Right lobe of liver (tissue), 6 donors: ENCODE data around the gene CCDC38. TPM values are rescaled to one million over a fixed set of nuclear protein-coding genes. Genes with fewer than 3 reads are reported as not detected.

ENCODE experiments used
- ATAC-seq, 4 donors: fragments of 200-7000 bp; cut with Tn5 transposase; one replicate each; pipeline ENCODE4 v1.9.1; 2020; ENCODE audit warnings: mild to moderate bottlenecking in 4 of 4, moderate library complexity in 4 of 4
- DNase-seq, 3 donors: peaks; one replicate each; pipeline ENCODE4 v3.0.0-alpha.2; 2020
- H3K27ac ChIP-seq, 3 donors: fragments of 200-600 bp; one replicate each; pipeline ENCODE4 v1.8.0; 2022
- H3K27me3 ChIP-seq, 2 donors: fragments of 200-600 bp; one replicate each; pipeline ENCODE4 v1.8.0; 2022
- H3K36me3 ChIP-seq, 4 donors: fragments of 200-600 bp; sonication (generic) in 1 of 4; one replicate each; pipeline versions ENCODE4 v1.5.1 to v1.8.0; 2017 to 2022; ENCODE audit warnings: control low read depth in 1 of 4
- H3K4me1 ChIP-seq, 4 donors: fragments of 200-600 bp; sonication (generic) in 1 of 4; one replicate each; pipeline versions ENCODE4 v1.5.1 to v1.8.0; 2017 to 2022; ENCODE audit warnings: control low read depth in 1 of 4
- H3K4me3 ChIP-seq, 3 donors: fragments of 200-600 bp; one replicate each; pipeline ENCODE4 v1.8.0; 2022
- H3K9me3 ChIP-seq, 4 donors: fragments of 200-600 bp; sonication (generic) in 1 of 4; one replicate each; pipeline versions ENCODE4 v1.5.1 to v1.8.0; 2017 to 2022; ENCODE audit warnings: control low read depth in 1 of 4
- CTCF ChIP-seq, 4 donors: fragments of 200-600 bp in 3 of 4; fragments of 450-650 bp in 1 of 4; IDR thresholded peaks; one replicate each; pipeline versions ENCODE4 v1.5.1 to v1.8.0; 2016 to 2022; ENCODE audit warnings: antibody characterized with exemption in 4 of 4, mild to moderate bottlenecking in 2 of 4
- POLR2A ChIP-seq: fragments of 450-650 bp; IDR thresholded peaks from one replicate; pipeline ENCODE4 v1.6.1; 2017; ENCODE audit warnings: antibody characterized with exemption, mild to moderate bottlenecking
- WGBS: methylation state at CpG from one replicate; pipeline ENCODE4 v1.1.6; 2018; ENCODE audit warnings: low coverage, low lambda C conversion rate; ENCODE audit not compliant: insufficient coverage; ENCODE audit errors: missing lambda C conversion rate; 5-methylcytosine and 5-hydroxymethylcytosine counted together
- intact Hi-C, 2 donors: fragments of 100-400 bp; cut with DNase I; formaldehyde crosslinking; loops; one replicate each; pipeline versions ENCODE4 v1.11.2 to v1.14.1; 2022
- total RNA-seq, 6 experiments: library from RNA; depleted of rRNA in 2 of 6; stranded (reverse); fragments of >200 nt in 2 of 6; fragmentation: NEBNext Ultra II Directional in 3 of 6; extraction: Animal tissue kit (Norgen Biotek cat#: 25700) in 3 of 6; gene quantifications; one replicate each; pipeline versions ENCODE4 v1.1.0 to v1.2.4, GENCODE V29; 2016 to 2023
- donor health status: DM: no; HTN: yes; CAD: no.
- donor health status: DM: no; HTN: no; CAD: no.
- donor health status: DM: no; HTN: no; CAD: no.
- donor health status: DM: no; HTN: yes; CAD: no.
- donor health status: DM: no; HTN: yes; CAD: no.

CCDC38 gene
- total RNA-seq, 6 experiments from 2014 or later, result 0.19 to 1.8 (median 0.89) TPM

GRCh38 chr12:95986635-95987570, 44.5 kb upstream of the CCDC38 start:
- Histone ChIP-seq H3K27me3 (no peaks in the 10 kb centered on the region), H3K27ac (peak overlapping the region in 1 of 3 donors; percentile 10), H3K4me1 (peaks cover 0 to 31% (median 0%) of the 10 kb centered on the region in 4 donors), H3K9me3 (no peaks in the 10 kb centered on the region), H3K36me3 (peaks cover 0 to 33% (median 2%) of the 10 kb centered on the region in 4 donors), H3K4me3 (no peak overlapping the region)
- ATAC-seq (no peak), DNase-seq (no peak)
- no peak for TF ChIP-seq POLR2A
- no peak for TF ChIP-seq CTCF (IDR thresholded peaks at IDR 0.05)
- 83% methylated on average over 14 of the region's 14 CpGs for WGBS
- intact Hi-C loops, result no loop called here

- H3K36me3 ChIP-seq, result peaks cover 0 to 29% (median 4%) of the 10 kb centered on the region in 4 donors
- no peaks in the 10 kb centered on the region for H3K27me3 ChIP-seq
- H3K4me3 ChIP-seq, result no peak overlapping the region
- ATAC-seq, result peak; percentile 27 to 72 (median 46)
- H3K4me1 ChIP-seq, result peaks cover 0 to 31% (median 0%) of the 10 kb centered on the region in 4 donors
- TF ChIP-seq CTCF (IDR thresholded peaks at IDR 0.05) (no peak), POLR2A (no peak)
- peak overlapping the region in 2 of 3 donors; percentile 0 to 56 for H3K27ac ChIP-seq
- intact Hi-C loops, result no loop called here
- H3K9me3 ChIP-seq, result no peaks in the 10 kb centered on the region
- 29% methylated on average over 1 of the region's 1 CpG for WGBS
- no peak for DNase-seq
Observed at GRCh38 chr12:95984682-95985081, 42.3 kb upstream of the CCDC38 start.

- Histone ChIP-seq H3K4me1 (peaks cover 0 to 41% (median 0%) of the 10 kb centered on the region in 4 donors), H3K27ac (peak overlapping the region in 1 of 3 donors; percentile 53), H3K9me3 (no peaks in the 10 kb centered on the region), H3K36me3 (peaks cover 0 to 11% (median 4%) of the 10 kb centered on the region in 4 donors), H3K27me3 (no peaks in the 10 kb centered on the region), H3K4me3 (no peak overlapping the region)
- WGBS, result 100% methylated on average over 1 of the region's 1 CpG
- DNase-seq (no peak), ATAC-seq (no peak)
- TF ChIP-seq CTCF (IDR thresholded peaks at IDR 0.05) (no peak), POLR2A (no peak)
- intact Hi-C loops, result no loop called here
Observed at GRCh38 chr12:95982602-95983001, 40.2 kb upstream of the CCDC38 start.

DNA sequence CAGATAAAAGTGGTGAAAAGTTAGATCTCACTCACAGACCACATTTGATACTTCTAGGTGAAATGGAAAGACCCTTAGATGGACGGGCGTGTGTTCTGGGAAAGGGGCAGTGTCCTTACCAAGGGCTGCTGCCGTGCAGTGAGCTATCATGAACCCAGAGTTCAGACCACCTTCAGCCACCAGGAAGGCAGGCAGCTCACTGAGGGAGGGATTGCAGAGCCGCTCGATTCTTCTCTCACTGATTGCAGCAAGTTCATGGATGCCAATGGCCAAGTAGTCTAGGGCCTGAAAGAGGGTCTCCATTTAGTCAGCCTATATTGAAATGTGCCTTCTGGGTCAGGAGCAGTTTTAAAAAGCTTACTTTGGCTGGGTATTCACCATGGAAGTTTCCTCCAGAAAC, 38.0 kb upstream of the CCDC38 start:
- TF ChIP-seq CTCF (IDR thresholded peaks at IDR 0.05) (no peak), POLR2A (no peak)
- peaks cover 0 to 53% (median 4%) of the 10 kb centered on the region in 4 donors for H3K4me1 ChIP-seq
- WGBS, result 100% methylated on average over 2 of the region's 5 CpGs
- peaks cover 0 to 10% (median 4%) of the 10 kb centered on the region in 4 donors for H3K36me3 ChIP-seq
- H3K27ac ChIP-seq, result no peak overlapping the region
- intact Hi-C loops, result no loop called here
- no peak for DNase-seq
- H3K4me3 ChIP-seq, result no peak overlapping the region
- no peaks in the 10 kb centered on the region for H3K9me3 ChIP-seq
- no peak for ATAC-seq
- no peaks in the 10 kb centered on the region for H3K27me3 ChIP-seq
